ENCODE data around the gene GDPD1. TPM values are rescaled to one million over a fixed set of nuclear protein-coding genes. Genes with fewer than 3 reads are reported as not detected.
"Not testable (repeated sequence)": the region's sequence is repeated elsewhere in the genome, so short reads cannot be mapped to it uniquely, and the experiment has no call there.

Gene GDPD1
- total RNA-seq, 2 experiments from 2014 or later: 1.3 to 5.0 TPM

GRCh38 chr17:59310263-59310920 is 90.1 kb downstream of the GDPD1 start:
- H3K9me2 ChIP-seq (ENCODE audit: insufficient read depth, low read length): no peaks in the 10 kb centered on the region
- ChIA-PET POLR2A (interaction anchor here (0.6 to 1.3 kb wide), 5 partner anchors 16 to 133 kb away, joined by 3 to 7 read pairs (median 3); no protein-coding TSS in a partner anchor), CTCF (ENCODE audit: unreplicated experiment) (interaction anchor here (1.2 to 1.5 kb wide), 3 partner anchors 19 to 131 kb away, joined by 4 to 5 read pairs (median 4); no protein-coding TSS in a partner anchor)
- no TSS peak for BruUV-seq (replicated peaks)
- H3K4me1 ChIP-seq (ENCODE audit: insufficient read depth, low read length, poor library complexity, severe bottlenecking): no peaks in the 10 kb centered on the region
- H2AFZ ChIP-seq (ENCODE audit: low read length): peak overlapping the region; percentile 60; the same call in 1 of the 2 replicates
- no peak overlapping the region for H3K4me2 ChIP-seq (ENCODE audit: low read length)
- intact Hi-C loops (cut with micrococcal nuclease; ENCODE audit: unreplicated experiment): loop anchor here (5.0 kb wide), 2 partner anchors 212 to 727 kb away; no protein-coding TSS in a partner anchor
- no peak overlapping the region for H3K27ac ChIP-seq (ENCODE audit: low read depth, low read length, poor library complexity, severe bottlenecking)
- H3K4me3 ChIP-seq (ENCODE audit: low read depth, low read length, poor library complexity, severe bottlenecking): no peak overlapping the region
- DNase-seq (ENCODE audit: low spot score): no peak
- H3K9me3 ChIP-seq (ENCODE audit: low read length): no peaks in the 10 kb centered on the region
- no peak for TF ChIP-seq EZH2phosphoT487 (IDR thresholded peaks at IDR 0.05; ENCODE audit: borderline replicate concordance, low read depth, low read length)
- no peak for TF ChIP-seq CTCF (conservative IDR thresholded peaks at IDR 0.05; ENCODE audit: low read length)
- no peaks in the 10 kb centered on the region for H4K20me1 ChIP-seq (ENCODE audit: insufficient read depth, low read length)
- H3K79me2 ChIP-seq (ENCODE audit: insufficient read depth, low read depth, low read length): no peaks in the 10 kb centered on the region
- H3K36me3 ChIP-seq (ENCODE audit: insufficient read depth, low read length): no peaks in the 10 kb centered on the region

- POLR2A ChIA-PET: interaction anchor here (0.6 to 0.9 kb wide), 3 partner anchors 124 to 443 kb away, joined by 3 to 7 read pairs (median 4); no protein-coding TSS in a partner anchor
These were observed 90.7 kb downstream of the GDPD1 start for GRCh38 chr17:59311051-59311468.

GRCh38 chr17:59311521-59311920 is 91.2 kb downstream of the GDPD1 start:
- H3K4me2 ChIP-seq (ENCODE audit: low read length); H3K4me3 ChIP-seq (ENCODE audit: low read depth, low read length, poor library complexity, severe bottlenecking); H2AFZ ChIP-seq (ENCODE audit: low read length); H3K9me3 ChIP-seq (ENCODE audit: low read length); H4K20me1 ChIP-seq (ENCODE audit: insufficient read depth, low read length); DNase-seq (ENCODE audit: low spot score); BruUV-seq (replicated peaks); H3K36me3 ChIP-seq (ENCODE audit: insufficient read depth, low read length); H3K79me2 ChIP-seq (ENCODE audit: insufficient read depth, low read depth, low read length); H3K9me2 ChIP-seq (ENCODE audit: insufficient read depth, low read length); H3K4me1 ChIP-seq (ENCODE audit: insufficient read depth, low read length, poor library complexity, severe bottlenecking); H3K27ac ChIP-seq (ENCODE audit: low read depth, low read length, poor library complexity, severe bottlenecking): not testable (repeated sequence)
- ChIA-PET CTCF (ENCODE audit: unreplicated experiment) (interaction anchor here (1.2 to 1.5 kb wide), 3 partner anchors 18 to 130 kb away, joined by 4 to 5 read pairs (median 4); no protein-coding TSS in a partner anchor), POLR2A (interaction anchor here (0.7 kb wide), 1 partner anchor 442 kb away, joined by 3 read pairs; no protein-coding TSS in a partner anchor)
- intact Hi-C loops (cut with micrococcal nuclease; ENCODE audit: unreplicated experiment): loop anchor here (1.0 to 5.0 kb wide), 4 partner anchors 91 to 726 kb away; partner anchors contain the start of gene GDPD1

More at GRCh38 chr17:59311051-59311468, 90.7 kb downstream of the GDPD1 start:
- no TSS peak for BruUV-seq (replicated peaks)
- DNase-seq (ENCODE audit: low spot score): peak; percentile 79
- Histone ChIP-seq H3K27ac (ENCODE audit: low read depth, low read length, poor library complexity, severe bottlenecking) (no peak overlapping the region), H3K36me3 (ENCODE audit: insufficient read depth, low read length) (no peaks in the 10 kb centered on the region), H4K20me1 (ENCODE audit: insufficient read depth, low read length) (no peaks in the 10 kb centered on the region), H3K4me2 (ENCODE audit: low read length) (no peak overlapping the region), H3K4me3 (ENCODE audit: low read depth, low read length, poor library complexity, severe bottlenecking) (no peak overlapping the region), H2AFZ (ENCODE audit: low read length) (peak overlapping the region; percentile 60; the same call in 1 of the 2 replicates), H3K79me2 (ENCODE audit: insufficient read depth, low read depth, low read length) (no peaks in the 10 kb centered on the region), H3K9me3 (ENCODE audit: low read length) (no peaks in the 10 kb centered on the region), H3K4me1 (ENCODE audit: insufficient read depth, low read length, poor library complexity, severe bottlenecking) (no peaks in the 10 kb centered on the region), H3K9me2 (ENCODE audit: insufficient read depth, low read length) (no peaks in the 10 kb centered on the region)
- intact Hi-C loops (cut with micrococcal nuclease; ENCODE audit: unreplicated experiment): loop anchor here (1.0 to 5.0 kb wide), 4 partner anchors 91 to 726 kb away; partner anchors contain the start of gene GDPD1
- CTCF ChIA-PET (ENCODE audit: unreplicated experiment): interaction anchor here (1.2 to 1.5 kb wide), 3 partner anchors 19 to 131 kb away, joined by 4 to 5 read pairs (median 4); no protein-coding TSS in a partner anchor
- TF ChIP-seq EZH2phosphoT487 (IDR thresholded peaks at IDR 0.05; ENCODE audit: borderline replicate concordance, low read depth, low read length) (no peak), CTCF (conservative IDR thresholded peaks at IDR 0.05; ENCODE audit: low read length) (peak; percentile 91)
